ENCODE measurements around the gene MYL7. TPM values are rescaled to one million over a fixed set of nuclear protein-coding genes. Genes with fewer than 3 reads are reported as not detected.

Gene MYL7
- total RNA-seq, 4 donors from 2014 or later, result not detected

DNA sequence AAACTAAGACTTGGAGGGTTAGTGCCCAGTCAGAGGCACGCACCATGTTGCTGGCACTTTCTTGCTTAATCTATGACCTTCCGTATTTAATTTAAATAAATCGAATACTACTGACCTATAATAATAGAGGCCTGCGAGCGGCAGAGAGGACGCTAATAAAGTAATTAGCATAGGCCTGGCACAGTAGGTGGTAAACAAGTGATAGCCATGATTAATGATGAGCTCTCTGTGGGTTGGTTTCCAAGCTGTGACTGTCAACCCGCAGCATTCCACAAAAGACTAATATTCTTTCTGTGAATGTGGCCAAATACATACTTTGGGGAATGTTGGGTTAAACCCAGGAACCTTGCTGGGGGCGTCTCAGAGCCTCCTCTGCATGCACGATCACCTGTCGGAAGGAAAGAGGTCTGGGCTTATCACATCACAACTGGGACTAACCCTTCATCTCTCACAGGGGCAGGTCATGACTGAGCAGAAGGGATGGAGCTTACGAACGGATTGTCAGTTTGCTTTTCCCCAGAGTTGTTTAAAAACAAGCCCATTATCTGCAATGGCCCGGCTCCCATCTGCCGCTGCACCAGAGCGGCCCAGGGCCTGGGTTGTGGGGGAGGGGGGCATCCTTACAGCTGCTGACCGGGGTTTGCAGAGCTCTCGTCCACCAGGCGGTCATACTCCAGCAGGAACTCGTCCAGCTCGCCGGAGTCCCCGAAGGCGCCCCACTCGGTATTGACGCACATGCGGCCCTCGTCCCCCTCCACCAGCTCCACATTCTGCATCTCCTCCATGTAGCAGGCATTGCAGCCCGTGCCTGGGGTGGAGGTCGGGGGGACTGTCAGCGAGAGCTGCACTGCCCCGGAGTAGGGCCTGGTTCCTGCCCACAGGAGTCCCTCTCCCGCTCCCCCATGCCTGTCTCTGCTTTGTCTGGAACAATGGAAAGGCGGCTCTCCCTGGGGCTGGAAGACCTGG is 6.2 kb upstream of the MYL7 start:
- Histone ChIP-seq H3K36me3 (no peaks in the 10 kb centered on the region), H3K4me3 (no peak overlapping the region), H3K27ac (no peak overlapping the region), H3K9me3 (no peaks in the 10 kb centered on the region), H3K4me1 (peaks cover 2 to 17% (median 9%) of the 10 kb centered on the region in 4 donors), H3K27me3 (peaks cover 11% of the 10 kb centered on the region)
- TF ChIP-seq POLR2A (IDR thresholded peaks at IDR 0.05) (no peak), EP300 (IDR thresholded peaks at IDR 0.05; ENCODE audit: low read depth) (no peak), POLR2AphosphoS5 (IDR thresholded peaks at IDR 0.05) (no peak)
- TF ChIP-seq, protein P1, sequence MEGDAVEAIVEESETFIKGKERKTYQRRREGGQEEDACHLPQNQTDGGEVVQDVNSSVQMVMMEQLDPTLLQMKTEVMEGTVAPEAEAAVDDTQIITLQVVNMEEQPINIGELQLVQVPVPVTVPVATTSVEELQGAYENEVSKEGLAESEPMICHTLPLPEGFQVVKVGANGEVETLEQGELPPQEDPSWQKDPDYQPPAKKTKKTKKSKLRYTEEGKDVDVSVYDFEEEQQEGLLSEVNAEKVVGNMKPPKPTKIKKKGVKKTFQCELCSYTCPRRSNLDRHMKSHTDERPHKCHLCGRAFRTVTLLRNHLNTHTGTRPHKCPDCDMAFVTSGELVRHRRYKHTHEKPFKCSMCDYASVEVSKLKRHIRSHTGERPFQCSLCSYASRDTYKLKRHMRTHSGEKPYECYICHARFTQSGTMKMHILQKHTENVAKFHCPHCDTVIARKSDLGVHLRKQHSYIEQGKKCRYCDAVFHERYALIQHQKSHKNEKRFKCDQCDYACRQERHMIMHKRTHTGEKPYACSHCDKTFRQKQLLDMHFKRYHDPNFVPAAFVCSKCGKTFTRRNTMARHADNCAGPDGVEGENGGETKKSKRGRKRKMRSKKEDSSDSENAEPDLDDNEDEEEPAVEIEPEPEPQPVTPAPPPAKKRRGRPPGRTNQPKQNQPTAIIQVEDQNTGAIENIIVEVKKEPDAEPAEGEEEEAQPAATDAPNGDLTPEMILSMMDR (IDR thresholded peaks at IDR 0.05), result no peak
- intact Hi-C loops (cut with DNase I; ENCODE audit: low total_unique reads) (no loop called here), in situ Hi-C loops (cut with MboI; ENCODE audit: low pct_ligation_motif_present in 1 of 4, low pct_unique_long_range_greater_than_20kb in 1 of 4, low sequenced_read_pairs in 3 of 4) (no loop called here)
- WGBS, 2 donors (ENCODE audit: low coverage in 1 of 2), result 81 to 90% methylated on average over 2 to 26 of the region's 33 CpGs
- DNase-seq, result no peak

DNA sequence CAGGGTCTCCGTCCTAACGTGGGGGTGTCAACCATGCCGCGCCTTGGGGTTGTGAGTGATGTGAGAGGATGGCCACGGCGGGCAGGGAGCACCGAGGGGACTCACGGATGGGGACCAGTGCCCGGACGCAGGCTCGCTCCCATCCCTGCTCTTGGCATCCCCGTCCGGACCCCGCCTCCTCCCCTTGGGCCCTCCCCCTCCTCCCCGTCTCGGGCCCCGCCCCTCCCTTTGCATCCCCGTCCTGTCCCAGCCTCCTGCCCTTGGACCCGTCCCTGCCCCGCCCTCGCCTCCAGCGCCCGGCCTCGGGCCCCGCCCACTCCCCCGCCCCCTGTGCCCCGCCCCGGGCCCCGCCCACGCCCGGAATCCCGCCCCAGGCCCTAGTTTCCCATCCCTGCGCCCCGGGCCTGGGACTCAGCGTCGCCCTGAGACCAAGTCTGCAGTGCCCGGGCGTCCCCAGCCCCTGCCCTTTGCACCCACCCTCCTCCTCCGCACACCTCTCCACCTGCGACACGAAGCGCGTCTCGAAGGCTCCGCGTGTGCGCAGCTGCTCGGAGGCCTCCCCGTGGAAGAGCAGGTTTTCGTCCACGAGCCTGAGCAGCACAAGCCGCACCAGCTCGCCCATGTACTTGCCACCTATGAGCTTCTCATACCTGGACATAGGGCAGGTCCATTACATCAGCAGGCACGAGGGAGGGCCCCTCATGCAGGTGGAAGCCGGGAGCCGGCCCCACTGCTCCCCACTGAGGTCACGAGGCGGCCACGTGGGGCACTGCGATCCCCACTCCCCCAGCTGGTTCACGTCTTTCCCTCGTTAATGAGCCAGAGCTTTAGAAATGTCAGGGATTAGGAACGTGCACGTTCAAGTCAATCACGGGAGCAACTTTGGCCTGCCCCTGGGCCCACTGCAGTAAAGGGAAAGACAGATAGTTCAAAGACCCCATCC is 5.1 kb upstream of the MYL7 start:
- TF ChIP-seq POLR2A (IDR thresholded peaks at IDR 0.05) (no peak), EP300 (IDR thresholded peaks at IDR 0.05; ENCODE audit: low read depth) (no peak), POLR2AphosphoS5 (IDR thresholded peaks at IDR 0.05) (no peak)
- TF ChIP-seq, protein P1 (IDR thresholded peaks at IDR 0.05), result no peak
- in situ Hi-C loops (cut with MboI; ENCODE audit: low pct_ligation_motif_present in 1 of 4, low pct_unique_long_range_greater_than_20kb in 1 of 4, low sequenced_read_pairs in 3 of 4), result no loop called here
- peak; percentile 90 for DNase-seq
- Histone ChIP-seq H3K4me1 (peaks cover 2 to 17% (median 9%) of the 10 kb centered on the region in 4 donors), H3K4me3 (peak overlapping the region; percentile 12 to 42 (median 26)), H3K27me3 (peaks cover 11% of the 10 kb centered on the region), H3K27ac (no peak overlapping the region), H3K9me3 (no peaks in the 10 kb centered on the region), H3K36me3 (no peaks in the 10 kb centered on the region)
- WGBS, 2 donors (ENCODE audit: low coverage in 1 of 2), result 27% methylated on average over 48 of the region's 65 CpGs; no CpG with 5 or more reads in 1 of the 2 donors
- intact Hi-C loops (cut with DNase I; ENCODE audit: low total_unique reads), result no loop called here

DNA sequence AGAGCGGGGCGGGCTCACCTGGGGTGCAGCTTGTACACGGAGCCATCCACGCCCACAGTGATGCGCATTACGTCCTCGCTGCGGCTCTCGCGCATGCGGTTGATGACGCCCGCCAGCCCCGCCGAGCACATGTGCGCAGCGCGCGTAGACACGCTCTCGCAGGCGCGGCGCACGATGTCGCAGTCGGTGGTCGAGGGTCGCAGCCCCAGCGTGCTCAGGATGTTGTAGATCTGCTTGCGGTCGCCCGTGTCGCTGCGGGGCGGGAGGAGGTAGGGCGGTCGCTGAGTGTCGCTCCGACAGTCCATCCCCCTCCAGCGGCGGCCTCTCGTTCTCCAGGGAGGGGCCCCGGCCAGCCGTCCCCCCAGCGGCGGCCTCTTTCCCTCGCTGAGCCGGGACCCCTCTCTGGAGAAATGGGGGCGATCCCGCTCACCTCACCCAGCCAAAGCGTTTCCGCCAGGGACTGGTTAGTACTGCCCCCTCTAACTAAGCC is 4.4 kb upstream of the MYL7 start:
- TF ChIP-seq POLR2A (IDR thresholded peaks at IDR 0.05) (no peak), EP300 (IDR thresholded peaks at IDR 0.05; ENCODE audit: low read depth) (no peak), POLR2AphosphoS5 (IDR thresholded peaks at IDR 0.05) (no peak)
- TF ChIP-seq, protein P1 (IDR thresholded peaks at IDR 0.05), result no peak
- intact Hi-C loops (cut with DNase I; ENCODE audit: low total_unique reads), result no loop called here
- 53% methylated on average over 41 of the region's 53 CpGs; no CpG with 5 or more reads in 1 of the 2 donors for WGBS, 2 donors (ENCODE audit: low coverage in 1 of 2)
- Histone ChIP-seq H3K4me1 (peaks cover 2 to 17% (median 9%) of the 10 kb centered on the region in 4 donors), H3K27ac (no peak overlapping the region), H3K27me3 (peaks cover 11% of the 10 kb centered on the region), H3K36me3 (no peaks in the 10 kb centered on the region), H3K9me3 (no peaks in the 10 kb centered on the region), H3K4me3 (peak overlapping the region; percentile 12 to 42 (median 26))
- no peak for DNase-seq
- in situ Hi-C loops (cut with MboI; ENCODE audit: low pct_ligation_motif_present in 1 of 4, low pct_unique_long_range_greater_than_20kb in 1 of 4, low sequenced_read_pairs in 3 of 4), result no loop called here
